Prostate gland (tissue), 2 donors: ENCODE results near the gene RPS15.

Experiments
- CTCF ChIP-seq, 4 experiments: fragments of 200-600 bp in 2 of 4; fragments of 450-650 bp in 2 of 4; sonication (generic) in 2 of 4; IDR thresholded peaks; 1 replicate in 3 of 4; 2 replicates in 1 of 4; pipeline ENCODE4 v1.5.1; 2016 to 2019; ENCODE audit warnings: antibody characterized with exemption in 4 of 4, mild to moderate bottlenecking in 2 of 4, moderate library complexity in 2 of 4
- POLR2A ChIP-seq: fragments of 450-650 bp; IDR thresholded peaks from one replicate; pipeline ENCODE4 v1.6.1; 2016; ENCODE audit warnings: antibody characterized with exemption, mild to moderate bottlenecking

GRCh38 chr19:1427221-1427920 is 10.8 kb upstream of the RPS15 start:
- no peak for TF ChIP-seq POLR2A
- no peak for TF ChIP-seq CTCF (IDR thresholded peaks at IDR 0.05)
